ES-I3 (cell line): Measurements from ENCODE around the gene CEACAM3.
"Not testable (repeated sequence)": the region's sequence is repeated elsewhere in the genome, so short reads cannot be mapped to it uniquely, and the experiment has no call there.

Source experiments
- H3K36me3 ChIP-seq: 2 replicates; pipeline ENCODE4 v1.6.1; 2013; ENCODE audit warnings: mild to moderate bottlenecking, low read length, control low read depth, moderate library complexity; ENCODE audit not compliant: insufficient read depth
- H3K4me1 ChIP-seq: 2 replicates; pipeline ENCODE4 v1.6.1; 2013; ENCODE audit warnings: mild to moderate bottlenecking, control low read depth, low read length; ENCODE audit not compliant: insufficient read depth
- H3K9ac ChIP-seq: 2 replicates; pipeline ENCODE4 v1.6.1; 2013; ENCODE audit warnings: low read depth, mild to moderate bottlenecking, low read length, moderate library complexity
- H3K9me3 ChIP-seq: 2 replicates; pipeline ENCODE4 v1.6.1; 2013; ENCODE audit warnings: mild to moderate bottlenecking, low read length, moderate library complexity; ENCODE audit not compliant: control insufficient read depth, insufficient read depth

Gene CEACAM3

GRCh38 chr19:41783612-41784011 lies 12.8 kb upstream of the CEACAM3 start:
- Histone ChIP-seq H3K9ac (no peak overlapping the region), H3K4me1 (no peaks in the 10 kb centered on the region), H3K9me3 (no peaks in the 10 kb centered on the region; the same call in 1 of the 2 replicates), H3K36me3 (no peaks in the 10 kb centered on the region)

DNA sequence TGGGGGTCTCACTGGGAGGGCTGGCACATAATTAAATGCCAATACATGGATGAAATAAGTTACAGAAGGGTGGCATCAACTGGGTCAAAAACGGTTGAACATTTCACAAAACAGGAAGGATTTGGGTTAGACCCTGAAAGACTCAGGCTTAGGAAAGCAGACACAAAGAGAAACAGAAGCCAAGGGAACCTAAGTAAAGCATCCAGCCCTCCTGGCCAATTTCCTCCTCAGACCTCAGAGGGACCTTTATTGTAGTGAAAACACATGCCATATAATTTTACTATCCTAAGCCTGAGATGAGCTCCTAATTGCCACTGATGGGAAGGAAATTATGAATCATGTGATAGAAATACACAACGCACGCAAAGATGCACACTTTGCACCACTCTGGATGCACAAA lies 12.1 kb upstream of the CEACAM3 start:
- no peaks in the 10 kb centered on the region for H3K36me3 ChIP-seq
- no peaks in the 10 kb centered on the region; the same call in 1 of the 2 replicates for H3K9me3 ChIP-seq
- H3K9ac ChIP-seq: no peak overlapping the region
- no peaks in the 10 kb centered on the region for H3K4me1 ChIP-seq

DNA sequence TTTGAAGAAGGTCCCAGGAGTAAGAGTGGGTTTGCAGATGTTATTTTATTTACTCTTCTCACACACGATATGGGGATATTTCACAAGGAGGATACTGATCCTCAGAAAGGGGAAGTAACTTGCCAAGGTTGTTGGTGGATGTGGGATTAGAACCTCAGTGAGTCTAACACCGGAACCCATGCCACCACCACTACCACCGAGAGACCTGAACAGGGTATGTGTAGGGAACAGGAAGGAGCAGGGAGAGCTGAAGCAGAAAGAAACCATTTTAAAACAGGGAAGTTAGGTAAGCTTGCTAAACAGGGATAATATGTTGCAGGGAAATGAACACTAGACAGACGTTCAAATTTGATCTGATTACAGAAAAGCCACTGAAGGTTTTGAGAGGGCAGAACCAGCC lies 11.6 kb upstream of the CEACAM3 start:
- Histone ChIP-seq H3K9ac (no peak overlapping the region), H3K9me3 (no peaks in the 10 kb centered on the region; the same call in 1 of the 2 replicates), H3K4me1 (no peaks in the 10 kb centered on the region), H3K36me3 (no peaks in the 10 kb centered on the region)

DNA sequence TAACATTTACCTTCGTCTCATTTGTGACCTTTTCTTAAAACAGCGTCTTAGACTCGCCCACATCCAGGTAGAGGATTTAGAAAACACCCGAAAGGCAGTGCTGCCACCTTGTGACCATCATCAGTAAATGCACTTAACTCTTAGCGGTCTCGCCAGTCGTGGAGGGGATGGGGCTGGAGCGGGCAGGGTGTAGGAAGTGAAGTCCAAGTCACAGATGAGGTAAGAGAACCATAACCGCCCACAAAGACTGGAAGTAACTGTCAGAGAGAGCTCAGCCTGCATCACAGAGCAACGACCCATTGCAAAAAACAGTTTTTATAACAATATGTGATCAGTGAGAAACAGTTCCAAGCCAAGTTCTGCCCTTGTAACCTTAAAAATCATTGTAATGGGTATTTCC lies 10.7 kb upstream of the CEACAM3 start:
- H3K9me3 ChIP-seq: no peaks in the 10 kb centered on the region; the same call in 1 of the 2 replicates
- H3K4me1 ChIP-seq: no peaks in the 10 kb centered on the region
- peak overlapping the region; percentile 40; the same call in 1 of the 2 replicates for H3K9ac ChIP-seq
- no peaks in the 10 kb centered on the region for H3K36me3 ChIP-seq

DNA sequence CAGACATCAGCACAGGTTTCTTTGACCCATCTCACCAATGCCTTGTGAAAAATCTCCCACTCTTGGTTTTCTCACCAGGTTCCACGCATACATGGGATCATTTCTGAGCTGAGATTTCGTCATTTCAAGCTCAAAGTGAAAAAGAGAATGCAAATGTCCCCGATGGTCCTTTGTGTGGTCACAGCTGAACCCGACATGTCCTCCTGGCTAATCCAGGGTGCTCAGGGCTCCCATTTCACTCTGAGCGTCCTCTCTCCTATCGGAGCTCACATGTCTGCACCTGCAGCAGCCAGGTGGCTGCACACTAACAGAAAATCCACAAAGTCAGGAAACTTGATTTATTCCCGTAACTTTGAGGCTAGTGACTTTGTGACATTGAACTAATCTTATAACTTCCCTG lies 9.3 kb upstream of the CEACAM3 start:
- no peaks in the 10 kb centered on the region for H3K4me1 ChIP-seq
- no peaks in the 10 kb centered on the region for H3K9me3 ChIP-seq
- H3K36me3 ChIP-seq: no peaks in the 10 kb centered on the region
- H3K9ac ChIP-seq: no peak overlapping the region

DNA sequence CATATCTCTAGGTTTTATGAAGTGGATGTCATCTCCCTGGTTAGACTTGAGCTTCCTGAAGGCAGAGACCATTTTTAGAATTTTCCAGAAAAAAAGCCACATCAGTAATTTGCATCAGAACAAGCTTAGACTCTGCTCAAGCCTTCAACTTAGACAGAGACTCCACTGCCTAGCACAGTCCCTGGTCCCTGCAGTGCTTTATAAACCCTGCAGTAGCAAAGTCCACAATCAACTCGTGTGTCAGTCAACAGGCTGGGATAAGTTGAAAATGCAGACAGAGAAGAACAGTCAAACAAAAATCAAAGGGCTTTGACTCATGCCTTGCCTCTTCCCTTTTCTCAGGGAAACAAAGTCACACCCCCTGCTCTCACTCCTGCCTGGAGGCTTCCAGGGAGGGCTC lies 7.9 kb upstream of the CEACAM3 start:
- H3K36me3 ChIP-seq, H3K9me3 ChIP-seq, H3K4me1 ChIP-seq, H3K9ac ChIP-seq: not testable (repeated sequence)

GRCh38 chr19:41789053-41789452 lies 7.3 kb upstream of the CEACAM3 start:
- not testable (repeated sequence) for H3K9me3 ChIP-seq

GRCh38 chr19:41792513-41793413 lies 3.6 kb upstream of the CEACAM3 start:
- H3K36me3 ChIP-seq: no peaks in the 10 kb centered on the region
- H3K4me1 ChIP-seq: no peaks in the 10 kb centered on the region
- no peak overlapping the region for H3K9ac ChIP-seq
- no peaks in the 10 kb centered on the region for H3K9me3 ChIP-seq

More at GRCh38 chr19:41789053-41789452, 7.3 kb upstream of the CEACAM3 start:
- not testable (repeated sequence) for H3K9ac ChIP-seq, H3K4me1 ChIP-seq, H3K36me3 ChIP-seq

GRCh38 chr19:41793414-41793727 lies 3.0 kb upstream of the CEACAM3 start:
- H3K36me3 ChIP-seq: no peaks in the 10 kb centered on the region
- no peaks in the 10 kb centered on the region for H3K9me3 ChIP-seq
- H3K9ac ChIP-seq: no peak overlapping the region
- no peaks in the 10 kb centered on the region for H3K4me1 ChIP-seq

- Histone ChIP-seq H3K9ac (no peak overlapping the region), H3K4me1 (no peaks in the 10 kb centered on the region), H3K9me3 (no peaks in the 10 kb centered on the region), H3K36me3 (no peaks in the 10 kb centered on the region)
Observed at GRCh38 chr19:41795031-41795461, 1.3 kb upstream of the CEACAM3 start.

GRCh38 chr19:41796901-41797300 lies 514 bp downstream of the CEACAM3 start:
- no peak overlapping the region for H3K9ac ChIP-seq
- no peaks in the 10 kb centered on the region for H3K4me1 ChIP-seq
- no peaks in the 10 kb centered on the region; the same call in 1 of the 2 replicates for H3K9me3 ChIP-seq
- H3K36me3 ChIP-seq: no peaks in the 10 kb centered on the region

DNA sequence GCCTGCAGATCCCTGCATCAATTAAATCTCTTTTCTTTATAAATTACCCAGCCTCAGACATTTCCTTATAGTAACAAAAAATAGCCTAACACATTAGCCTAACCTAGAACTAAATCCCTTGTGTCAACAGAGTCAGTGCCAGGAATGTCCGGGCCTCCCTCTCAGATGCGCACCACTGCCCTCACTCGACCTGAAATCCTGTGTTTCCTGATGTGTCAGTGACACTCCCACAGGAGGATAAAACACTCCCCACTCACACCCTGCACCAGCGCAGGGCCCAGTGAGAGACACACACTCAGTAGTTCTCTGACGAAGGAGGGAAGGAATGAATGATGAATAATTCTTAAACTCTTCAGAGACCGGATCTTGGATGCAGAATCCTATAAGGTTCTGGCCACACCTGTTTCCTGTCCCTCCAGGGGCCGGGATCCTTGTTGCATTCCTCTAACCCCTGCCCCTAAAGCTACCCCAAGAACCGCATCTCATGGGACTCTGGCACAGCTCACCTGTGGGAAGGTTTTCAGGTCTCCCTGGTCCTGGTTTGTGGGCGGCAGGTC lies 3.1 kb downstream of the CEACAM3 start:
- H3K4me1 ChIP-seq: no peaks in the 10 kb centered on the region
- no peak overlapping the region for H3K9ac ChIP-seq
- no peaks in the 10 kb centered on the region for H3K36me3 ChIP-seq
- H3K9me3 ChIP-seq: no peaks in the 10 kb centered on the region; the same call in 1 of the 2 replicates

DNA sequence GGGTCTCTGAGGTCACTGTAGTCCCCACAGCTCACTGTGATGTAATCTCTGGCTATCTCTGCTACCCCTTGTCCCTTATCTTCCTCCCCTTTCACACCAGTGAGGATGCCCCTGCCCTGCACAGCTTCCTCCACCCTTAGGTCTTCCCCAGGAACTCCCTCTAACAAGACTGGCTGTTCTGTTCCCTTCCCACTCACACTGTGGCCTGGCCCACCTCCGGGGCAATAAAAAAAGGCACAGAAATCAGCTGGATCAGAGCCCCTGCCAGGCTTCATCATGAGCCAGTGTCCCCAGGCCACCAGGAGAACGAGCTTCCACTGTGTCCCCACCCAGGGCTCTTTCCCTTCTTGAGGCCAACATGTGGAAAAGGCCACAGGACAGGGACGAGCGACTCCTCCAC lies 4.6 kb downstream of the CEACAM3 start:
- no peak overlapping the region for H3K9ac ChIP-seq
- H3K36me3 ChIP-seq: no peaks in the 10 kb centered on the region
- H3K4me1 ChIP-seq: no peaks in the 10 kb centered on the region
- H3K9me3 ChIP-seq: no peaks in the 10 kb centered on the region; the same call in 1 of the 2 replicates

DNA sequence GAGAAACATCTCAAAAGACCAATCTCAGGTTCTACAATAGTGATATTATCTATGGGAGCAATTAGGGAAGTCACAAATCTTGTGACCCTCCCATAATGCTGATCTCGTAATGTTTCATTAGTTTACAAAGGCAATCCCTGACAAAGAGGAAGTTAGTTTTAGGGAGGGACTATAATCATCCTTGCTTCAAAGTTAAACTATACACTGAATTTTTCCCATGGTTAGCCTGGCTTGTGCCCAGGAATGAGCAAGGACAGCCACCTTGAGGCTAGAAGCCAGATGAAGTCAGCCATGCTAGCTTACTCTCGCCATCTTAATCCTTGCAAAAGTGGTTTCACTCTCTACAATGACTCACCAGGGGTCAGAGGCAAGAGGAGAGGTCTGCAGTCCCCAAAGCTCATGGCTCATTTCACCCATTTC lies 5.4 kb downstream of the CEACAM3 start:
- H3K9ac ChIP-seq: no peak overlapping the region
- no peaks in the 10 kb centered on the region for H3K4me1 ChIP-seq
- H3K9me3 ChIP-seq: no peaks in the 10 kb centered on the region; the same call in 1 of the 2 replicates
- no peaks in the 10 kb centered on the region for H3K36me3 ChIP-seq

DNA sequence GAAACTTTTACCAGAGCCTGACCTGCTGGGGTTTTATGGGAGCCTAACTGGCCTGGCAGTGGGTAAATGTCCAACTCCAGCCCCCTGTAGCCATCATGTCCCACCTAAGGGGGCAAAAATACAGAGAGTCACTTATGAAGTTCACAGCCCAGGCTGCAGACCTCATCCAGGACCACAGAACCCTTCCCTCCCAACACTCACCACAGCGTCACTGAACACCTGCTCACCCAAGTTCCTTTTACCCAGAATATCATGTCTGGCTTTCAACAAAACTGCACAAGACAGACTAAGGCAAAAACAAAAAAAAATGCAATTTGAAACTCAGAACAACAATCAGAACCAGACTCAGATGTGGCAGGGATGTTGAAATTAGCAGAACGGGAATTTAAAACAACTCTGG lies 6.4 kb downstream of the CEACAM3 start:
- Histone ChIP-seq H3K9ac (no peak overlapping the region), H3K4me1 (no peaks in the 10 kb centered on the region), H3K36me3 (no peaks in the 10 kb centered on the region)

More for the DNA sequence above, 6.4 kb downstream of the CEACAM3 start:
- no peaks in the 10 kb centered on the region; the same call in 1 of the 2 replicates for H3K9me3 ChIP-seq
